ENCODE results near the gene PTPRN. TPM values are rescaled to one million over a fixed set of nuclear protein-coding genes. Genes with fewer than 3 reads are reported as not detected.

Gene PTPRN
- total and polyA plus RNA-seq, 2 donors = 0.14 to 0.41 TPM

DNA sequence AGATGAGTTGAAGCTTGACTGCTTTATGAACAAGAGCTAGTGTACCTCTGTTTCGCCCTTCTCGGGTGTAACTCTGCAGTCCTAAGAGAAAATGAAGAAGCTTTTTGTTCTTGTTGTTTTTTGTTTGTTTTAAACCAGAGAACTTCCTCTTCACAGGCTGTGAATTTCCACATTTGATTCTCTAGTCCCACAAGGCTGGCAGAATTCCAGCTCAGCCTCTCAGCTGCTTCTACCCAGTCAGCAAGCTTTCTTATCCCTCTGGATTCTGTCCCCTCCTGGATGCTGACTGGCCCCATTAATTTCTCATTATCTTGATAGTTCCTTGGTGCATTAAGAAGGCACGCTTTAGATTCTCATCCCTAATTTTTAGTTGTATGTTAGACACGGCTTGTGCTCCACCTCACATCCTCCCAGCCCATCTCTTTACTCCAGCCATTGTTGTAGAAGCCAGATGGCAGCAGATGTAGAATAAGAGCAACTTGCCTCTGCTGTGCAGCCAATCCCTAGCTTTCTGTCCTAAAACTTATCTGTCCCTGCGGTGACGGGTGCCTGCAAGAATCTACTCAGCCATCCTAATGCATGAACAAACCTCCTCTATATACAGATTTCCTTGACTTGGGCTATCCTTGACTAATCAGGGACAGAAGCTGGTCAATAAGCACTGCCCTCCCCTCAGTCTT lies 35.7 kb upstream of the PTPRN start:
- no peak overlapping the region for H3K4me3 ChIP-seq (ENCODE audit: low read length in 2 of 2)
- no peaks in the 10 kb centered on the region for H3K4me1 ChIP-seq (ENCODE audit: control insufficient read depth in 2 of 2, insufficient read depth in 2 of 2, low read length in 2 of 2)
- H3K27me3 ChIP-seq (ENCODE audit: control insufficient read depth in 2 of 2, insufficient read depth in 1 of 2, low read length in 1 of 2) = peaks cover 0 to 11% of the 10 kb centered on the region in 2 donors
- DNase-seq (ENCODE audit: low read depth in 6 of 9, low spot score in 9 of 9) = no peak
- H3K9me3 ChIP-seq (ENCODE audit: control insufficient read depth in 2 of 2, insufficient read depth in 1 of 2, low read length in 1 of 2) = no peaks in the 10 kb centered on the region
- H3K27ac ChIP-seq (ENCODE audit: low read depth in 1 of 2, low read length in 1 of 2) = no peak overlapping the region
- no peaks in the 10 kb centered on the region for H3K36me3 ChIP-seq (ENCODE audit: control insufficient read depth in 2 of 2, insufficient read depth in 2 of 2, low read length in 1 of 2)
- WGBS = 55% methylated on average over 6 of the region's 6 CpGs

- Histone ChIP-seq H3K36me3 (ENCODE audit: control insufficient read depth in 2 of 2, insufficient read depth in 2 of 2, low read length in 1 of 2) (no peaks in the 10 kb centered on the region), H3K27ac (ENCODE audit: low read depth in 1 of 2, low read length in 1 of 2) (no peak overlapping the region), H3K9me3 (ENCODE audit: control insufficient read depth in 2 of 2, insufficient read depth in 1 of 2, low read length in 1 of 2) (peaks cover 1 to 10% of the 10 kb centered on the region in 2 donors), H3K4me1 (ENCODE audit: control insufficient read depth in 2 of 2, insufficient read depth in 2 of 2, low read length in 2 of 2) (no peaks in the 10 kb centered on the region), H3K4me3 (ENCODE audit: low read length in 2 of 2) (no peak overlapping the region), H3K27me3 (ENCODE audit: control insufficient read depth in 2 of 2, insufficient read depth in 1 of 2, low read length in 1 of 2) (peaks cover 22 to 44% of the 10 kb centered on the region in 2 donors)
- DNase-seq (ENCODE audit: low read depth in 6 of 9, low spot score in 9 of 9) = no peak
- 34% methylated on average over 5 of the region's 5 CpGs for WGBS
Observed at GRCh38 chr2:219335373-219335786, 26.2 kb upstream of the PTPRN start.

GRCh38 chr2:219334076-219334475 lies 24.9 kb upstream of the PTPRN start:
- no peak for DNase-seq (ENCODE audit: low read depth in 6 of 9, low spot score in 9 of 9)
- no peak overlapping the region for H3K4me3 ChIP-seq (ENCODE audit: low read length in 2 of 2)
- H3K4me1 ChIP-seq (ENCODE audit: control insufficient read depth in 2 of 2, insufficient read depth in 2 of 2, low read length in 2 of 2) = no peaks in the 10 kb centered on the region
- no peaks in the 10 kb centered on the region for H3K36me3 ChIP-seq (ENCODE audit: control insufficient read depth in 2 of 2, insufficient read depth in 2 of 2, low read length in 1 of 2)
- peaks cover 1 to 10% of the 10 kb centered on the region in 2 donors for H3K9me3 ChIP-seq (ENCODE audit: control insufficient read depth in 2 of 2, insufficient read depth in 1 of 2, low read length in 1 of 2)
- H3K27me3 ChIP-seq (ENCODE audit: control insufficient read depth in 2 of 2, insufficient read depth in 1 of 2, low read length in 1 of 2) = peaks cover 22 to 49% of the 10 kb centered on the region in 2 donors
- 74% methylated on average over 2 of the region's 2 CpGs for WGBS
- no peak overlapping the region for H3K27ac ChIP-seq (ENCODE audit: low read depth in 1 of 2, low read length in 1 of 2)

- DNase-seq (ENCODE audit: low read depth in 6 of 9, low spot score in 9 of 9) = no peak
- WGBS = 18% methylated on average over 24 of the region's 24 CpGs
Observed at GRCh38 chr2:219332542-219332941, 23.3 kb upstream of the PTPRN start, which contains the start of gene RESP18. Gene RESP18, minus strand, starts transcription at chr2:219332744.

GRCh38 chr2:219331560-219332213 lies 22.5 kb upstream of the PTPRN start:
- H3K4me1 ChIP-seq (ENCODE audit: control insufficient read depth in 2 of 2, insufficient read depth in 2 of 2, low read length in 2 of 2) = no peaks in the 10 kb centered on the region
- DNase-seq (ENCODE audit: low read depth in 6 of 9, low spot score in 9 of 9) = peak in 3 of 9 donors; percentile 18 to 43 (median 42)
- H3K36me3 ChIP-seq (ENCODE audit: control insufficient read depth in 2 of 2, insufficient read depth in 2 of 2, low read length in 1 of 2) = no peaks in the 10 kb centered on the region
- peaks cover 22 to 65% of the 10 kb centered on the region in 2 donors for H3K27me3 ChIP-seq (ENCODE audit: control insufficient read depth in 2 of 2, insufficient read depth in 1 of 2, low read length in 1 of 2)
- no peak overlapping the region for H3K4me3 ChIP-seq (ENCODE audit: low read length in 2 of 2)
- H3K9me3 ChIP-seq (ENCODE audit: control insufficient read depth in 2 of 2, insufficient read depth in 1 of 2, low read length in 1 of 2) = peaks cover 1 to 10% of the 10 kb centered on the region in 2 donors
- WGBS = 19% methylated on average over 39 of the region's 39 CpGs
- no peak overlapping the region for H3K27ac ChIP-seq (ENCODE audit: low read depth in 1 of 2, low read length in 1 of 2)

More at GRCh38 chr2:219332542-219332941, 23.3 kb upstream of the PTPRN start, which contains the start of gene RESP18:
- H3K9me3 ChIP-seq (ENCODE audit: control insufficient read depth in 2 of 2, insufficient read depth in 1 of 2, low read length in 1 of 2) = peaks cover 1 to 10% of the 10 kb centered on the region in 2 donors
- no peaks in the 10 kb centered on the region for H3K36me3 ChIP-seq (ENCODE audit: control insufficient read depth in 2 of 2, insufficient read depth in 2 of 2, low read length in 1 of 2)
- peaks cover 22 to 59% of the 10 kb centered on the region in 2 donors for H3K27me3 ChIP-seq (ENCODE audit: control insufficient read depth in 2 of 2, insufficient read depth in 1 of 2, low read length in 1 of 2)
- no peak within 1 kb of the TSS for H3K27ac ChIP-seq (ENCODE audit: low read depth in 1 of 2, low read length in 1 of 2)
- H3K4me3 ChIP-seq (ENCODE audit: low read length in 2 of 2) = no peak within 1 kb of the TSS
- H3K4me1 ChIP-seq (ENCODE audit: control insufficient read depth in 2 of 2, insufficient read depth in 2 of 2, low read length in 2 of 2) = no peaks in the 10 kb centered on the region

GRCh38 chr2:219327719-219328118 lies 18.5 kb upstream of the PTPRN start:
- DNase-seq (ENCODE audit: low read depth in 6 of 9, low spot score in 9 of 9) = no peak
- H3K27me3 ChIP-seq (ENCODE audit: control insufficient read depth in 2 of 2, insufficient read depth in 1 of 2, low read length in 1 of 2) = peaks cover 15 to 53% of the 10 kb centered on the region in 2 donors
- no peaks in the 10 kb centered on the region for H3K4me1 ChIP-seq (ENCODE audit: control insufficient read depth in 2 of 2, insufficient read depth in 2 of 2, low read length in 2 of 2)

DNA sequence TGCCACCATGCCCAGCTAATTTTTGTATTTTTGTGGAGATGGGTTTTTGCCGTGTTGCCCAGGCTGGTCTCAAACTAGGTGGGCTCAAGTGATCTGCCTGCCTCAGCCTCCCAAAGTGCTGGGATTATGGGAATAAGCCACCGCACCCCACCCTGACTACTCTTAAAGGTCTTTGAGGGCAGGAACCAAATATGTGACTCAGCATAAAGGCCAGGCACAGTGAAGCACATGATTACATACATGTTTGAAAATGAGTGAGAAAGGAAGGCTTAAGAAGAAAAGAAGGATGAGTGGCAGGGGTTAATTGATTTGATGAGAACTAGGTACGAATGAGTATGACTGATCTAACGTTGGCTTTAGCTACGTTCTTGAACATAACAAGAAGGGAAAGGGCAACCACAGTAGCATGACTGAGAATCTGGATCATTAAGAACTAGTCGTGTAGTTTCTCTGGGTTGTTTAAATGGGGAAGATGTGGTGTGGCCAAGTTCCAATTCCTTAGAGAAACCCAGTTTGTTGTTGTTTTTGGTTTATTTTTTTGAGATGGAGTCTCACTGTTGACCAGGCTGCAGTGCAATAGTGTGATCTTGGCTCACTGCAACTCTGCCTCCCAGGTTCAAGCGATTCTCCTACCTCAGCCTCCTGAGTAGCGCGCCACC lies 16.6 kb upstream of the PTPRN start:
- Histone ChIP-seq H3K9me3 (ENCODE audit: control insufficient read depth in 2 of 2, insufficient read depth in 1 of 2, low read length in 1 of 2) (no peaks in the 10 kb centered on the region), H3K4me1 (ENCODE audit: control insufficient read depth in 2 of 2, insufficient read depth in 2 of 2, low read length in 2 of 2) (peaks cover 0 to 7% of the 10 kb centered on the region in 2 donors), H3K27me3 (ENCODE audit: control insufficient read depth in 2 of 2, insufficient read depth in 1 of 2, low read length in 1 of 2) (peaks cover 0 to 41% of the 10 kb centered on the region in 2 donors), H3K4me3 (ENCODE audit: low read length in 2 of 2) (no peak overlapping the region), H3K27ac (ENCODE audit: low read depth in 1 of 2, low read length in 1 of 2) (no peak overlapping the region), H3K36me3 (ENCODE audit: control insufficient read depth in 2 of 2, insufficient read depth in 2 of 2, low read length in 1 of 2) (no peaks in the 10 kb centered on the region)
- no peak for DNase-seq (ENCODE audit: low read depth in 6 of 9, low spot score in 9 of 9)
- WGBS = 59% methylated on average over 9 of the region's 9 CpGs

More at GRCh38 chr2:219327719-219328118, 18.5 kb upstream of the PTPRN start:
- no peaks in the 10 kb centered on the region for H3K36me3 ChIP-seq (ENCODE audit: control insufficient read depth in 2 of 2, insufficient read depth in 2 of 2, low read length in 1 of 2)
- 71% methylated on average over 2 of the region's 2 CpGs for WGBS
- H3K4me3 ChIP-seq (ENCODE audit: low read length in 2 of 2) = no peak overlapping the region
- peaks cover 1 to 7% of the 10 kb centered on the region in 2 donors for H3K9me3 ChIP-seq (ENCODE audit: control insufficient read depth in 2 of 2, insufficient read depth in 1 of 2, low read length in 1 of 2)
- no peak overlapping the region for H3K27ac ChIP-seq (ENCODE audit: low read depth in 1 of 2, low read length in 1 of 2)

DNA sequence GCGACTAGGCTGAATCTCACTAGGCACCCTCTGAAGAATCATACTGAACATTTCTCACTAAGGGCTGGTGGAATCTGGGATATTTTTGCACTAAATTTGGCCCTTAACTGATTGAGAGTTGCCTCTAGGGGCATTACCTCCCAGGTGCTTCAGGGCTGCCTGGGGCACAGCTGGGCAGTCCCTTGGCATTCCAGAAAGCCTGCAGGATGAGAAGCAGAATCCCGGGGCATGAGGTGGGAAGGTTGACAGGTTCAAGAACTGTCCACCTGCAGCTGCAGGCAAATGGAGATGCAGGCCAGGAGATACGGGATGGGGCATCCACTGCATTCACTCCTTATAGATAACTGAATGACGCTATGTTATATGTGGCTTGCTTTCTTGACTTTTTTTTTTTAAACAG lies 15.9 kb upstream of the PTPRN start:
- H3K4me3 ChIP-seq (ENCODE audit: low read length in 2 of 2) = no peak overlapping the region
- peaks cover 0 to 37% of the 10 kb centered on the region in 2 donors for H3K27me3 ChIP-seq (ENCODE audit: control insufficient read depth in 2 of 2, insufficient read depth in 1 of 2, low read length in 1 of 2)
- no peaks in the 10 kb centered on the region for H3K9me3 ChIP-seq (ENCODE audit: control insufficient read depth in 2 of 2, insufficient read depth in 1 of 2, low read length in 1 of 2)
- 94% methylated on average over 4 of the region's 4 CpGs for WGBS
- H3K36me3 ChIP-seq (ENCODE audit: control insufficient read depth in 2 of 2, insufficient read depth in 2 of 2, low read length in 1 of 2) = no peaks in the 10 kb centered on the region
- H3K27ac ChIP-seq (ENCODE audit: low read depth in 1 of 2, low read length in 1 of 2) = no peak overlapping the region
- H3K4me1 ChIP-seq (ENCODE audit: control insufficient read depth in 2 of 2, insufficient read depth in 2 of 2, low read length in 2 of 2) = peaks cover 0 to 9% of the 10 kb centered on the region in 2 donors
- DNase-seq (ENCODE audit: low read depth in 6 of 9, low spot score in 9 of 9) = no peak

GRCh38 chr2:219323434-219323833 lies 14.2 kb upstream of the PTPRN start:
- no peaks in the 10 kb centered on the region for H3K9me3 ChIP-seq (ENCODE audit: control insufficient read depth in 2 of 2, insufficient read depth in 1 of 2, low read length in 1 of 2)
- H3K27me3 ChIP-seq (ENCODE audit: control insufficient read depth in 2 of 2, insufficient read depth in 1 of 2, low read length in 1 of 2) = peaks cover 0 to 27% of the 10 kb centered on the region in 2 donors
- H3K36me3 ChIP-seq (ENCODE audit: control insufficient read depth in 2 of 2, insufficient read depth in 2 of 2, low read length in 1 of 2) = no peaks in the 10 kb centered on the region
- DNase-seq (ENCODE audit: low read depth in 6 of 9, low spot score in 9 of 9) = no peak
- H3K4me1 ChIP-seq (ENCODE audit: control insufficient read depth in 2 of 2, insufficient read depth in 2 of 2, low read length in 2 of 2) = peaks cover 0 to 9% of the 10 kb centered on the region in 2 donors
- whole genome bisulfite sequencing = 70% methylated on average over 4 of the region's 4 CpGs
- no peak overlapping the region for H3K27ac ChIP-seq (ENCODE audit: low read depth in 1 of 2, low read length in 1 of 2)
- no peak overlapping the region for H3K4me3 ChIP-seq (ENCODE audit: low read length in 2 of 2)

All from thymus (tissue), 11 donors.